Activated T-helper 17 cell treated with anti-CD3 and anti-CD28 coated beads, Interleukin-2, amount 50 U/mL, for 72 hours (primary cell): ENCODE data around the gene NINL. TPM values are rescaled to one million over a fixed set of nuclear protein-coding genes. Genes with fewer than 3 reads are reported as not detected.
A peak's percentile ranks its signal among the peaks of the same experiment; 100 is the strongest.
"Not testable (repeated sequence)": the region's sequence is repeated elsewhere in the genome, so short reads cannot be mapped to it uniquely, and the experiment has no call there.

Experiments used
- ATAC-seq: fragments of 150-1000 bp; cut with Tn5 transposase; replicated peaks from 2 replicates; pipeline ENCODE4 v1.10.0; 2021; ENCODE audit warnings: mild to moderate bottlenecking, moderate library complexity
- H3K27ac Mint-ChIP-seq: one replicate; pipeline ENCODE4 v1.8.0; 2022; ENCODE audit warnings: mixed read lengths
- H3K27me3 Mint-ChIP-seq: one replicate; pipeline ENCODE4 v1.8.0; 2022; ENCODE audit warnings: mixed read lengths
- H3K36me3 Mint-ChIP-seq: one replicate; pipeline ENCODE4 v1.8.0; 2022; ENCODE audit warnings: low read depth, mild to moderate bottlenecking, mixed read lengths
- H3K4me1 Mint-ChIP-seq: one replicate; pipeline ENCODE4 v1.8.0; 2022; ENCODE audit warnings: mixed read lengths
- H3K4me3 Mint-ChIP-seq: one replicate; pipeline ENCODE4 v1.8.0; 2022; ENCODE audit warnings: mild to moderate bottlenecking, mixed read lengths
- H3K9me3 Mint-ChIP-seq: one replicate; pipeline ENCODE4 v1.8.0; 2022; ENCODE audit warnings: mixed read lengths
- total RNA-seq, 2 donors: library from RNA; stranded (reverse); gene quantifications; one replicate each; pipeline ENCODE4 v1.2.3, GENCODE V29; 2022

The NINL gene
- total RNA-seq, 2 donors from 2014 or later, result 1.7 to 4.6 TPM

- H3K36me3 Mint-ChIP-seq, result no peaks in the 10 kb centered on the region
- H3K4me3 Mint-ChIP-seq, result no peak overlapping the region
- H3K27ac Mint-ChIP-seq, result no peak overlapping the region
- no peaks in the 10 kb centered on the region for H3K4me1 Mint-ChIP-seq
- H3K27me3 Mint-ChIP-seq, result no peaks in the 10 kb centered on the region
- H3K9me3 Mint-ChIP-seq, result no peaks in the 10 kb centered on the region
- no peak for ATAC-seq
Observed at GRCh38 chr20:25477014-25477882, 108.1 kb downstream of the NINL start.

- Mint-ChIP-seq H3K9me3 (no peaks in the 10 kb centered on the region), H3K4me3 (no peak overlapping the region), H3K27ac (no peak overlapping the region), H3K4me1 (no peaks in the 10 kb centered on the region), H3K27me3 (no peaks in the 10 kb centered on the region), H3K36me3 (no peaks in the 10 kb centered on the region)
- ATAC-seq, result no peak
Observed at GRCh38 chr20:25476106-25477013, 109.0 kb downstream of the NINL start.

GRCh38 chr20:25473297-25473696, 112.0 kb downstream of the NINL start:
- H3K27ac Mint-ChIP-seq, H3K36me3 Mint-ChIP-seq, H3K4me1 Mint-ChIP-seq, H3K27me3 Mint-ChIP-seq, H3K9me3 Mint-ChIP-seq, ATAC-seq, H3K4me3 Mint-ChIP-seq: not testable (repeated sequence)

GRCh38 chr20:25471020-25471419, 114.3 kb downstream of the NINL start:
- H3K4me1 Mint-ChIP-seq, result peaks cover 7% of the 10 kb centered on the region
- no peak for ATAC-seq
- no peaks in the 10 kb centered on the region for H3K9me3 Mint-ChIP-seq
- no peak overlapping the region for H3K4me3 Mint-ChIP-seq
- H3K27ac Mint-ChIP-seq, result no peak overlapping the region
- H3K27me3 Mint-ChIP-seq, result no peaks in the 10 kb centered on the region
- H3K36me3 Mint-ChIP-seq, result no peaks in the 10 kb centered on the region

GRCh38 chr20:25470045-25470444, 115.3 kb downstream of the NINL start:
- H3K9me3 Mint-ChIP-seq, result no peaks in the 10 kb centered on the region
- H3K4me1 Mint-ChIP-seq, result peaks cover 7% of the 10 kb centered on the region
- peak; percentile 71 for ATAC-seq
- no peaks in the 10 kb centered on the region for H3K36me3 Mint-ChIP-seq
- H3K27me3 Mint-ChIP-seq, result no peaks in the 10 kb centered on the region
- H3K4me3 Mint-ChIP-seq, result no peak overlapping the region
- no peak overlapping the region for H3K27ac Mint-ChIP-seq

- Mint-ChIP-seq H3K4me3 (no peak overlapping the region), H3K9me3 (no peaks in the 10 kb centered on the region), H3K27me3 (no peaks in the 10 kb centered on the region), H3K27ac (no peak overlapping the region), H3K36me3 (no peaks in the 10 kb centered on the region), H3K4me1 (peaks cover 7% of the 10 kb centered on the region)
- ATAC-seq, result no peak
Observed at GRCh38 chr20:25469558-25469957, 115.8 kb downstream of the NINL start.

- H3K36me3 Mint-ChIP-seq, result no peaks in the 10 kb centered on the region
- ATAC-seq, result no peak
- no peak overlapping the region for H3K27ac Mint-ChIP-seq
- H3K4me3 Mint-ChIP-seq, result no peak overlapping the region
- peaks cover 7% of the 10 kb centered on the region for H3K4me1 Mint-ChIP-seq
- no peaks in the 10 kb centered on the region for H3K27me3 Mint-ChIP-seq
- H3K9me3 Mint-ChIP-seq, result no peaks in the 10 kb centered on the region
Observed at GRCh38 chr20:25468126-25469075, 116.9 kb downstream of the NINL start.

GRCh38 chr20:25467441-25467840, 117.9 kb downstream of the NINL start:
- H3K4me3 Mint-ChIP-seq, result no peak overlapping the region
- ATAC-seq, result no peak
- no peaks in the 10 kb centered on the region for H3K36me3 Mint-ChIP-seq
- peaks cover 7% of the 10 kb centered on the region for H3K4me1 Mint-ChIP-seq
- no peaks in the 10 kb centered on the region for H3K9me3 Mint-ChIP-seq
- no peaks in the 10 kb centered on the region for H3K27me3 Mint-ChIP-seq
- no peak overlapping the region for H3K27ac Mint-ChIP-seq

GRCh38 chr20:25466846-25467245, 118.5 kb downstream of the NINL start:
- H3K36me3 Mint-ChIP-seq, result no peaks in the 10 kb centered on the region
- H3K4me3 Mint-ChIP-seq, result no peak overlapping the region
- H3K9me3 Mint-ChIP-seq, result no peaks in the 10 kb centered on the region
- H3K27ac Mint-ChIP-seq, result no peak overlapping the region
- peaks cover 7% of the 10 kb centered on the region for H3K4me1 Mint-ChIP-seq
- no peak for ATAC-seq
- H3K27me3 Mint-ChIP-seq, result no peaks in the 10 kb centered on the region

GRCh38 chr20:25465243-25466135, 119.8 kb downstream of the NINL start:
- Mint-ChIP-seq H3K9me3 (no peaks in the 10 kb centered on the region), H3K27me3 (no peaks in the 10 kb centered on the region)

GRCh38 chr20:25464501-25465242, 120.7 kb downstream of the NINL start:
- Mint-ChIP-seq H3K4me3 (no peak overlapping the region), H3K27me3 (no peaks in the 10 kb centered on the region), H3K36me3 (no peaks in the 10 kb centered on the region), H3K4me1 (no peaks in the 10 kb centered on the region), H3K9me3 (no peaks in the 10 kb centered on the region), H3K27ac (no peak overlapping the region)
- ATAC-seq, result no peak

More at GRCh38 chr20:25465243-25466135, 119.8 kb downstream of the NINL start:
- ATAC-seq, result no peak
- no peak overlapping the region for H3K4me3 Mint-ChIP-seq
- no peak overlapping the region for H3K27ac Mint-ChIP-seq
- peaks cover 7% of the 10 kb centered on the region for H3K4me1 Mint-ChIP-seq
- H3K36me3 Mint-ChIP-seq, result no peaks in the 10 kb centered on the region

- Mint-ChIP-seq H3K36me3 (no peaks in the 10 kb centered on the region), H3K4me3 (no peak overlapping the region), H3K4me1 (no peaks in the 10 kb centered on the region), H3K27me3 (no peaks in the 10 kb centered on the region), H3K9me3 (no peaks in the 10 kb centered on the region), H3K27ac (no peak overlapping the region)
- ATAC-seq, result no peak
Observed at GRCh38 chr20:25461786-25462545, 123.4 kb downstream of the NINL start.
